Measurements from ENCODE around the gene REV3L.

The REV3L gene

GRCh38 chr6:111411046-111411445, 72.0 kb downstream of the REV3L start:
- H3K27ac ChIP-seq = no peak overlapping the region
- TF ChIP-seq CTCF (IDR thresholded peaks at IDR 0.05) (no peak), ZFX (IDR thresholded peaks at IDR 0.05; ENCODE audit: borderline replicate concordance) (no peak)

DNA sequence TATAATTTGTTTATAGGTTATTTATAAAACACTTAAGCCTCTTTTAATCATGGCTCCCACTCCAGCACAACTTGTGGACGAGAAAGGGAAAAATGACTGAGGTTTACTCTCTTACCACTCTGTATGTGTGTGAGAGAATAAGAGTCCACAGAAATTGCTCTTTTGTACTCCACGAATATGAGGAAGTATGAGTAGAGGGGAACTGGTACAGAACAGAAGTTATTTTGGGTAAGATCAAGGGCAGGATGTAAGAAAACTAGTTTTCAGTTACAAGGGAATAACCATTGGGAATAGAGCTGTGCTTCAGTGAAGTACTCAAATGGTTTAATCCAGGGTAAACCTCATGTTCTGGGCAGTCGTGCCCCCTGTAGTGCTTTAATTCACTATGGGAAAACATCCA, 72.6 kb downstream of the REV3L start:
- H3K27ac ChIP-seq = no peak overlapping the region
- TF ChIP-seq ZFX (IDR thresholded peaks at IDR 0.05; ENCODE audit: borderline replicate concordance) (no peak), CTCF (IDR thresholded peaks at IDR 0.05) (no peak)

- TF ChIP-seq ZFX (IDR thresholded peaks at IDR 0.05; ENCODE audit: borderline replicate concordance) (no peak), CTCF (IDR thresholded peaks at IDR 0.05) (no peak)
- H3K27ac ChIP-seq = no peak overlapping the region
Observed at GRCh38 chr6:111409430-111409829, 73.6 kb downstream of the REV3L start.

- H3K27ac ChIP-seq = no peak overlapping the region
Observed at GRCh38 chr6:111407686-111408085, 75.3 kb downstream of the REV3L start.

GRCh38 chr6:111406200-111406721, 76.8 kb downstream of the REV3L start:
- TF ChIP-seq ZFX (IDR thresholded peaks at IDR 0.05; ENCODE audit: borderline replicate concordance) (no peak), CTCF (IDR thresholded peaks at IDR 0.05) (no peak)
- no peak overlapping the region for H3K27ac ChIP-seq

More at GRCh38 chr6:111407686-111408085, 75.3 kb downstream of the REV3L start:
- TF ChIP-seq ZFX (IDR thresholded peaks at IDR 0.05; ENCODE audit: borderline replicate concordance) = no peak
- no peak for TF ChIP-seq CTCF (IDR thresholded peaks at IDR 0.05)

- TF ChIP-seq CTCF (IDR thresholded peaks at IDR 0.05) (no peak), ZFX (IDR thresholded peaks at IDR 0.05; ENCODE audit: borderline replicate concordance) (no peak)
- no peak overlapping the region for H3K27ac ChIP-seq
Observed at GRCh38 chr6:111403388-111403787, 79.6 kb downstream of the REV3L start.

- TF ChIP-seq CTCF (IDR thresholded peaks at IDR 0.05) (no peak), ZFX (IDR thresholded peaks at IDR 0.05; ENCODE audit: borderline replicate concordance) (no peak)
- H3K27ac ChIP-seq = no peak overlapping the region
Observed at GRCh38 chr6:111399626-111400025, 83.4 kb downstream of the REV3L start.
